PC-9 (cell line): ENCODE results near the gene SCAF1. TPM values are rescaled to one million over a fixed set of nuclear protein-coding genes. Genes with fewer than 3 reads are reported as not detected.

Source experiments
- BruUV-seq: library from RNA; stranded (reverse); fragments of 400-500 nt; replicated peaks from 2 replicates; lab custom pipeline; 2021; lab: Mats Ljungman, UMichigan
- CTCF ChIA-PET: fragments of 300-600 bp; sonication (Branson Sonifier 250); formaldehyde crosslinking; loops from one replicate; lab custom pipeline; 2022; ENCODE audit warnings: antibody characterized with exemption; lab: Charles Lee
- POLR2A ChIA-PET: fragments of 300-600 bp; sonication (Branson Sonifier 250); formaldehyde crosslinking; loops from one replicate; lab custom pipeline; 2022; ENCODE audit warnings: antibody characterized with exemption; ENCODE audit not compliant: unreplicated experiment; lab: Charles Lee
- DNase-seq, 2 experiments: peaks; one replicate each; pipeline versions ENCODE4 v3.0.0 to v3.0.0-alpha.2; 2015 to 2022; ENCODE audit warnings: mixed read lengths in 1 of 2
- H2AFZ ChIP-seq: fragments of 200-600 bp; sonication (generic); 2 replicates; pipeline ENCODE4 v1.8.1; 2017; ENCODE audit warnings: antibody characterized with exemption
- H3F3A ChIP-seq: fragments of 200-600 bp; sonication (generic); 2 replicates; pipeline ENCODE4 v1.8.1; 2017; ENCODE audit warnings: antibody characterized with exemption, mild to moderate bottlenecking, low read depth; ENCODE audit not compliant: insufficient read depth
- H3K27ac ChIP-seq: fragments of 200-600 bp; sonication (generic); 2 replicates; pipeline ENCODE4 v1.6.1; 2016; ENCODE audit warnings: mixed run types
- H3K27me3 ChIP-seq: fragments of 200-600 bp; sonication (generic); 2 replicates; pipeline ENCODE4 v1.6.1; 2016; ENCODE audit warnings: low read depth, mixed run types; ENCODE audit not compliant: insufficient read depth
- H3K36me3 ChIP-seq: fragments of 200-600 bp; sonication (generic); 2 replicates; pipeline ENCODE4 v1.6.1; 2016; ENCODE audit warnings: low read depth, mixed run types
- H3K4me1 ChIP-seq: fragments of 200-600 bp; sonication (generic); replicated peaks from 2 replicates; pipeline ENCODE4 v1.6.1; 2016; ENCODE audit warnings: mixed run types; ENCODE audit not compliant: insufficient read depth
- H3K4me2 ChIP-seq: fragments of 200-600 bp; sonication (generic); 2 replicates; pipeline ENCODE4 v1.6.1; 2017; ENCODE audit warnings: mixed run types
- H3K4me3 ChIP-seq: fragments of 200-600 bp; sonication (generic); 2 replicates; pipeline ENCODE4 v1.6.1; 2016; ENCODE audit warnings: mixed run types
- H3K79me2 ChIP-seq: fragments of 200-600 bp; sonication (generic); 2 replicates; pipeline ENCODE4 v1.6.1; 2017; ENCODE audit warnings: low read depth, mixed run types
- H3K9me2 ChIP-seq: fragments of 200-600 bp; sonication (generic); 2 replicates; pipeline ENCODE4 v1.8.1; 2017; ENCODE audit warnings: mild to moderate bottlenecking; ENCODE audit not compliant: insufficient read depth
- H3K9me3 ChIP-seq: fragments of 200-600 bp; sonication (generic); 2 replicates; pipeline ENCODE4 v1.8.1; 2016; ENCODE audit warnings: low read depth; ENCODE audit not compliant: insufficient read depth
- H4K20me1 ChIP-seq: fragments of 200-600 bp; sonication (generic); 2 replicates; pipeline ENCODE4 v1.8.1; 2017; ENCODE audit not compliant: insufficient read depth
- CTCF ChIP-seq: fragments of 200-600 bp; sonication (generic); conservative IDR thresholded peaks from 2 replicates; pipeline ENCODE4 v1.6.1; 2017; ENCODE audit warnings: mixed run types, antibody characterized with exemption, mild to moderate bottlenecking, moderate library complexity
- EZH2 ChIP-seq: fragments of 200-600 bp; sonication (generic); IDR thresholded peaks from 2 replicates; pipeline ENCODE4 v1.8.0; 2017; ENCODE audit warnings: antibody characterized with exemption, low read depth
- intact Hi-C: fragments of 100-400 bp; cut with micrococcal nuclease; formaldehyde crosslinking; loops from one replicate; pipeline ENCODE4 v1.10.0; 2022; ENCODE audit not compliant: unreplicated experiment
- total RNA-seq: library from RNA; stranded (reverse); gene quantifications from 2 replicates; pipeline ENCODE4 v1.2.3, GENCODE V29; 2021

SCAF1 gene
- total RNA-seq, 1 experiment from 2014 or later, result 91.3 TPM

GRCh38 chr19:49664171-49665035 is 22.4 kb downstream of the SCAF1 start:
- Histone ChIP-seq H3K9me2 (no peaks in the 10 kb centered on the region), H3K27me3 (no peaks in the 10 kb centered on the region), H3K4me2 (peak overlapping the region; percentile 99), H3K4me1 (peaks cover 21% of the 10 kb centered on the region), H3F3A (peaks cover 54% of the 10 kb centered on the region), H3K79me2 (peaks cover 44% of the 10 kb centered on the region), H2AFZ (peak overlapping the region; percentile 90; the same call in 1 of the 2 replicates), H4K20me1 (peaks cover 30% of the 10 kb centered on the region), H3K27ac (peak overlapping the region; percentile 67), H3K9me3 (no peaks in the 10 kb centered on the region), H3K4me3 (peak overlapping the region; percentile 95), H3K36me3 (peaks cover 14% of the 10 kb centered on the region)
- POLR2A ChIA-PET, result interaction anchor here (0.5 to 1.9 kb wide), 10 partner anchors 11 to 567 kb away, joined by 3 to 25 read pairs (median 7); partner anchors contain the start of genes AP2A1, RRAS and SCAF1
- intact Hi-C loops, result loop anchor here (1.0 to 2.0 kb wide), 2 partner anchors 22 to 72 kb away; partner anchors contain the start of gene SCAF1
- no TSS peak for BruUV-seq
- TF ChIP-seq CTCF, result no peak
- CTCF ChIA-PET, result interaction anchor here (0.5 to 0.7 kb wide), 2 partner anchors 24 to 119 kb away, joined by 6 to 13 read pairs; no protein-coding TSS in a partner anchor
- peak; percentile 94 for DNase-seq

GRCh38 chr19:49665036-49665350 is 23.0 kb downstream of the SCAF1 start:
- peaks cover 48% of the 10 kb centered on the region for H3F3A ChIP-seq
- H3K4me2 ChIP-seq, result peak overlapping the region; percentile 99
- no peak for DNase-seq
- peak overlapping the region; percentile 95 for H3K4me3 ChIP-seq
- peak overlapping the region; percentile 67 for H3K27ac ChIP-seq
- no peaks in the 10 kb centered on the region for H3K9me2 ChIP-seq
- peaks cover 44% of the 10 kb centered on the region for H3K79me2 ChIP-seq
- H3K36me3 ChIP-seq, result peaks cover 14% of the 10 kb centered on the region
- H2AFZ ChIP-seq, result peak overlapping the region; percentile 90
- no peaks in the 10 kb centered on the region for H3K27me3 ChIP-seq
- H3K9me3 ChIP-seq, result no peaks in the 10 kb centered on the region
- ChIA-PET POLR2A (interaction anchor here (0.5 to 1.9 kb wide), 5 partner anchors 11 to 567 kb away, joined by 3 to 25 read pairs (median 14); partner anchors contain the start of genes AP2A1, RRAS and SCAF1), CTCF (interaction anchor here (0.7 kb wide), 1 partner anchor 24 kb away, joined by 13 read pairs; no protein-coding TSS in a partner anchor)
- no TSS peak for BruUV-seq
- intact Hi-C loops, result loop anchor here (2.0 kb wide), 1 partner anchor 72 kb away; no protein-coding TSS in a partner anchor
- TF ChIP-seq EZH2 (no peak), CTCF (no peak)
- H3K4me1 ChIP-seq, result peaks cover 21% of the 10 kb centered on the region
- H4K20me1 ChIP-seq, result peaks cover 26% of the 10 kb centered on the region

- Histone ChIP-seq H3K79me2 (peaks cover 44% of the 10 kb centered on the region), H3K4me1 (peaks cover 21% of the 10 kb centered on the region), H3K9me3 (no peaks in the 10 kb centered on the region), H3K36me3 (peaks cover 12% of the 10 kb centered on the region), H3K9me2 (no peaks in the 10 kb centered on the region), H4K20me1 (peaks cover 21% of the 10 kb centered on the region), H2AFZ (peak within 1 kb of the TSS; percentile 90), H3F3A (peaks cover 43% of the 10 kb centered on the region), H3K27me3 (no peaks in the 10 kb centered on the region), H3K4me2 (peak within 1 kb of the TSS; percentile 99), H3K4me3 (peak within 1 kb of the TSS; percentile 95), H3K27ac (peak within 1 kb of the TSS; percentile 67)
- intact Hi-C loops, result loop anchor here (2.0 kb wide), 1 partner anchor 73 kb away; no protein-coding TSS in a partner anchor
- peak; percentile 92 to 95 for DNase-seq
- CTCF ChIA-PET, result no interaction called here
- TSS peak; percentile 54 for BruUV-seq
- no peak for TF ChIP-seq CTCF
- no peak for TF ChIP-seq EZH2
- POLR2A ChIA-PET, result interaction anchor here (0.5 to 1.9 kb wide), 7 partner anchors 10 to 568 kb away, joined by 3 to 25 read pairs (median 6); partner anchors contain the start of genes RRAS and SCAF1
These were observed 23.5 kb downstream of the SCAF1 start, which contains the start of the genes BCL2L12 and IRF3 for GRCh38 chr19:49665351-49666119. BCL2L12 (plus strand) TSS chr19:49665933; CDS start chr19:49666693, 760 bp downstream. IRF3 (minus strand) TSS chr19:49665857; CDS start chr19:49664838, 1,019 bp downstream.
